GM23338 (cell line): ENCODE measurements around the gene MTOR. TPM values are rescaled to one million over a fixed set of nuclear protein-coding genes. Genes with fewer than 3 reads are reported as not detected.

Experiments
- ATAC-seq: fragments of 200-7000 bp; cut with Tn5 transposase; 3 replicates; pipeline ENCODE4 v1.9.1; 2020
- DNase-seq: peaks from one replicate; pipeline ENCODE4 v3.0.0-alpha.2; 2015; ENCODE audit warnings: low spot score
- H2AFZ ChIP-seq: fragments of 200-600 bp; sonication (generic); 2 replicates; pipeline ENCODE4 v1.8.0; 2016; ENCODE audit warnings: antibody characterized with exemption, mild to moderate bottlenecking, moderate library complexity
- H3F3A ChIP-seq: fragments of 200-600 bp; sonication (generic); replicated peaks from 2 replicates; pipeline ENCODE4 v1.8.0; 2017; ENCODE audit warnings: antibody characterized with exemption, mixed run types, low read depth
- H3K27ac ChIP-seq: fragments of 200-600 bp; sonication (generic); 2 replicates; pipeline ENCODE4 v1.6.1; 2016; ENCODE audit warnings: low read depth
- H3K27me3 ChIP-seq: fragments of 200-600 bp; sonication (generic); 2 replicates; pipeline ENCODE4 v1.8.0; 2016; ENCODE audit warnings: mild to moderate bottlenecking, mixed run types, moderate library complexity; ENCODE audit not compliant: insufficient read depth
- H3K36me3 ChIP-seq: fragments of 200-600 bp; sonication (generic); 2 replicates; pipeline ENCODE4 v1.8.0; 2016; ENCODE audit warnings: mild to moderate bottlenecking; ENCODE audit not compliant: insufficient read depth
- H3K4me1 ChIP-seq: fragments of 200-600 bp; sonication (generic); 2 replicates; pipeline ENCODE4 v1.8.0; 2016; ENCODE audit warnings: mild to moderate bottlenecking, moderate library complexity; ENCODE audit not compliant: insufficient read depth
- H3K4me2 ChIP-seq: fragments of 200-600 bp; sonication (generic); 2 replicates; pipeline ENCODE4 v1.7.1; 2017; ENCODE audit warnings: mixed run types
- H3K4me3 ChIP-seq: fragments of 200-600 bp; sonication (generic); 2 replicates; pipeline ENCODE4 v1.6.1; 2016; ENCODE audit warnings: mixed run types
- H3K79me2 ChIP-seq: fragments of 200-600 bp; sonication (generic); replicated peaks from 2 replicates; pipeline ENCODE4 v1.8.0; 2017; ENCODE audit warnings: mild to moderate bottlenecking; ENCODE audit not compliant: insufficient read depth
- H3K9me2 ChIP-seq: fragments of 200-600 bp; sonication (generic); 2 replicates; pipeline ENCODE4 v1.8.0; 2017; ENCODE audit not compliant: insufficient read depth
- H4K20me1 ChIP-seq: fragments of 200-600 bp; sonication (generic); replicated peaks from 2 replicates; pipeline ENCODE4 v1.8.0; 2017; ENCODE audit warnings: mild to moderate bottlenecking; ENCODE audit not compliant: insufficient read depth
- H3K27ac Mint-ChIP-seq: 2 replicates; pipeline ENCODE4 v1.8.0; 2020; ENCODE audit warnings: inconsistent platforms, mild to moderate bottlenecking, moderate library complexity, mixed read lengths
- H3K27me3 Mint-ChIP-seq: 3 replicates; pipeline ENCODE4 v1.8.0; 2022; ENCODE audit warnings: low read depth, mild to moderate bottlenecking, moderate library complexity, mixed read lengths, inconsistent platforms; ENCODE audit not compliant: insufficient read depth, poor library complexity
- H3K36me3 Mint-ChIP-seq: 3 replicates; pipeline ENCODE4 v1.8.0; 2021; ENCODE audit warnings: low read depth, mild to moderate bottlenecking, inconsistent platforms, moderate library complexity, mixed read lengths
- H3K4me1 Mint-ChIP-seq: 3 replicates; pipeline ENCODE4 v1.8.0; 2020; ENCODE audit warnings: mild to moderate bottlenecking, inconsistent platforms, mixed read lengths
- H3K4me3 Mint-ChIP-seq: 3 replicates; pipeline ENCODE4 v1.8.0; 2021; ENCODE audit warnings: moderate library complexity, mild to moderate bottlenecking, inconsistent platforms, mixed read lengths
- H3K9me3 Mint-ChIP-seq: 3 replicates; pipeline ENCODE4 v1.8.0; 2020; ENCODE audit warnings: moderate library complexity, mild to moderate bottlenecking, inconsistent platforms, mixed read lengths
- CREB1 ChIP-seq: fragments of 250-450 bp; sonication (Bioruptor Pico); IDR thresholded peaks from 2 replicates; pipeline ENCODE4 v1.5.0; 2020; ENCODE audit warnings: low read depth, mild to moderate bottlenecking, moderate library complexity
- EZH2 ChIP-seq: fragments of 200-600 bp; sonication (generic); IDR thresholded peaks from one replicate; pipeline ENCODE4 v1.8.0; 2017; ENCODE audit warnings: antibody characterized with exemption, mild to moderate bottlenecking, low read depth; ENCODE audit not compliant: unreplicated experiment
- EZH2phosphoT487 ChIP-seq: fragments of 200-600 bp; sonication (generic); IDR thresholded peaks from one replicate; pipeline ENCODE4 v1.8.1; 2018; ENCODE audit warnings: antibody characterized with exemption; ENCODE audit not compliant: unreplicated experiment
- JUNB ChIP-seq: IDR thresholded peaks from one replicate; pipeline ENCODE4 v1.6.1; 2016; ENCODE audit warnings: antibody characterized with exemption; ENCODE audit not compliant: unreplicated experiment
- NANOG ChIP-seq: IDR thresholded peaks from 2 replicates; pipeline ENCODE4 v1.6.1; 2016; ENCODE audit warnings: antibody characterized with exemption, borderline replicate concordance
- POLR2AphosphoS5 ChIP-seq: IDR thresholded peaks from 2 replicates; pipeline ENCODE4 v1.6.1; 2016; ENCODE audit warnings: antibody characterized with exemption, low read depth
- STAT1 ChIP-seq: IDR thresholded peaks from one replicate; pipeline ENCODE4 v1.6.1; 2016; ENCODE audit warnings: antibody characterized with exemption; ENCODE audit not compliant: unreplicated experiment
- ZNF114 ChIP-seq: fragments of 250-450 bp; sonication (Bioruptor Pico); IDR thresholded peaks from 2 replicates; pipeline ENCODE4 v1.5.0; 2020; ENCODE audit warnings: mild to moderate bottlenecking, moderate library complexity
- ZNF331 ChIP-seq: fragments of 250-450 bp; sonication (Bioruptor Pico); IDR thresholded peaks from 2 replicates; pipeline ENCODE4 v1.5.0; 2020; ENCODE audit warnings: low read depth, mild to moderate bottlenecking, moderate library complexity
- ZNF462 ChIP-seq: fragments of 250-450 bp; sonication (Bioruptor Pico); IDR thresholded peaks from 2 replicates; pipeline ENCODE4 v1.5.0; 2020; ENCODE audit warnings: mild to moderate bottlenecking, moderate library complexity
- polyA plus RNA-seq: library from polyadenylated mRNA; unstranded; fragments of >200 nt; fragmentation: Nextera tagmentation; extraction: Ambion mirVana; gene quantifications from 2 replicates; pipeline ENCODE4 v1.2.1, GENCODE V29; 2016
- total RNA-seq: library from RNA; depleted of rRNA; stranded (reverse); fragments of >200 nt; shearing (Covaris generic); gene quantifications from 2 replicates; pipeline ENCODE4 v1.2.3, GENCODE V29; 2014
- TF ChIP-seq, protein P1 (sequence below), 2 experiments: fragments of 200-600 bp in 1 of 2; sonication (generic) in 1 of 2; conservative IDR thresholded peaks; 2 replicates each; pipeline versions ENCODE4 v1.5.1 to v1.6.1; 2016 to 2017; ENCODE audit warnings: antibody characterized with exemption in 2 of 2, low read depth in 2 of 2, mild to moderate bottlenecking in 2 of 2, moderate library complexity in 1 of 2
- TF ChIP-seq, protein P2 (sequence below): IDR thresholded peaks from one replicate; pipeline ENCODE4 v1.6.1; 2018; ENCODE audit warnings: antibody characterized with exemption; ENCODE audit not compliant: unreplicated experiment
- TF ChIP-seq, protein P3 (sequence below): IDR thresholded peaks from 2 replicates; pipeline ENCODE4 v1.6.1; 2016; ENCODE audit warnings: antibody characterized with exemption

MTOR gene
- total and polyA plus RNA-seq, 2 experiments from 2014 or later = 22.8 to 98.0 TPM

DNA sequence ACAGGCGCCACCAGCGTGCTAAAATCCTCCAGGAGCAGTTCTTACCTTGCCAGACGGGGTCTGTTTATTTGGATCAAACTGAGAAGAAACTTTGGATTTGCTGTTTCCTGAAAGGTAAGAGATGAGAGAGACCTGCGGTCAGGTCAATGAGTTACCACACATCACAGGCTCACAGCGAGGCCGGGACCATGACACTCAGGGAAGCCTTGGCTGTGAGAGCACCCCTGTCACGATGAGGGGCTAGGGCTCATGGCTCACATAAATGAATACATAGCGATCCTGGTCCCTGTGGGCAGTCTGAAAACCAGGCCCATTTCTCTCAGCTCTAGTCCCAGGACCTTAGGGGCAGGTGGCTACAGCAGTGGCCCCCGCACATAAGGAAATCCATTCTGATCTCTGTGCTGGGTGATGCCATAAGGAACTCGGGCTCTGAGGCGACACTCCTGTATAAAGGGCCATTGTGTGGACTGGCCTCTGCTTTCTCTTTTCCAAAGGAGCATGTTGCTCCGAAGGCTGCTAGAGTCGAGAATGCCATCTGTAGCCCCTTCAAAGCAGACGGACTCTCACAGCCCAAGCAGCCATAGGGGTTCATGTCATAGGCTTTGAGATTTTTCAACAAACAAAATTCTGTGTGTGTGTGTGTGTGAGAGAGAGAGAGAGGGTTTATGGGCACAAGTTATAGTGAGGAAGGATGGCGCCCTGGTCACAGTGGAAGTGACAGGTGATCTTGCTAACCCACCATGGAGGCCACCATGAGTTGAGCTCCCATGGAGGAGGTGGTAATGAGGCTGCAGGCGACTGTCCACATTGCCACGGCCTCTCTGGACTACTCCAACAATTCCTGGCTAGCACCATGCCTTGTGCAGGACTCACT is 193.5 kb downstream of the MTOR start:
- Histone ChIP-seq H3K9me2 (no peaks in the 10 kb centered on the region), H3K27me3 (no peaks in the 10 kb centered on the region), H3K4me3 (no peak overlapping the region), H3F3A (peaks cover 17% of the 10 kb centered on the region), H3K4me2 (no peak overlapping the region), H3K79me2 (no peaks in the 10 kb centered on the region), H4K20me1 (peaks cover 9% of the 10 kb centered on the region; the same call in 1 of the 2 replicates), H3K4me1 (no peaks in the 10 kb centered on the region), H3K27ac (no peak overlapping the region), H2AFZ (no peak overlapping the region), H3K36me3 (peaks cover 47% of the 10 kb centered on the region)
- ATAC-seq (no peak), DNase-seq (no peak)
- Mint-ChIP-seq H3K4me3 (no peak overlapping the region), H3K4me1 (peaks cover 6% of the 10 kb centered on the region; the same call in 2 of the 3 replicates), H3K27ac (no peak overlapping the region), H3K36me3 (peaks cover 82% of the 10 kb centered on the region), H3K27me3 (peaks cover 4% of the 10 kb centered on the region), H3K9me3 (no peaks in the 10 kb centered on the region)
- TF ChIP-seq POLR2AphosphoS5 (no peak), NANOG (no peak), CREB1 (CRISPR knock-in tag) (no peak), STAT1 (no peak), JUNB (no peak), ZNF114 (CRISPR knock-in tag) (no peak), EZH2phosphoT487 (no peak), EZH2 (no peak), ZNF331 (CRISPR knock-in tag) (no peak), ZNF462 (CRISPR knock-in tag) (no peak)
- TF ChIP-seq, protein P1, sequence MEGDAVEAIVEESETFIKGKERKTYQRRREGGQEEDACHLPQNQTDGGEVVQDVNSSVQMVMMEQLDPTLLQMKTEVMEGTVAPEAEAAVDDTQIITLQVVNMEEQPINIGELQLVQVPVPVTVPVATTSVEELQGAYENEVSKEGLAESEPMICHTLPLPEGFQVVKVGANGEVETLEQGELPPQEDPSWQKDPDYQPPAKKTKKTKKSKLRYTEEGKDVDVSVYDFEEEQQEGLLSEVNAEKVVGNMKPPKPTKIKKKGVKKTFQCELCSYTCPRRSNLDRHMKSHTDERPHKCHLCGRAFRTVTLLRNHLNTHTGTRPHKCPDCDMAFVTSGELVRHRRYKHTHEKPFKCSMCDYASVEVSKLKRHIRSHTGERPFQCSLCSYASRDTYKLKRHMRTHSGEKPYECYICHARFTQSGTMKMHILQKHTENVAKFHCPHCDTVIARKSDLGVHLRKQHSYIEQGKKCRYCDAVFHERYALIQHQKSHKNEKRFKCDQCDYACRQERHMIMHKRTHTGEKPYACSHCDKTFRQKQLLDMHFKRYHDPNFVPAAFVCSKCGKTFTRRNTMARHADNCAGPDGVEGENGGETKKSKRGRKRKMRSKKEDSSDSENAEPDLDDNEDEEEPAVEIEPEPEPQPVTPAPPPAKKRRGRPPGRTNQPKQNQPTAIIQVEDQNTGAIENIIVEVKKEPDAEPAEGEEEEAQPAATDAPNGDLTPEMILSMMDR (conservative IDR thresholded peaks at IDR 0.05; ENCODE audit: low read depth in 2 of 2) = no peak
- TF ChIP-seq, protein P2, sequence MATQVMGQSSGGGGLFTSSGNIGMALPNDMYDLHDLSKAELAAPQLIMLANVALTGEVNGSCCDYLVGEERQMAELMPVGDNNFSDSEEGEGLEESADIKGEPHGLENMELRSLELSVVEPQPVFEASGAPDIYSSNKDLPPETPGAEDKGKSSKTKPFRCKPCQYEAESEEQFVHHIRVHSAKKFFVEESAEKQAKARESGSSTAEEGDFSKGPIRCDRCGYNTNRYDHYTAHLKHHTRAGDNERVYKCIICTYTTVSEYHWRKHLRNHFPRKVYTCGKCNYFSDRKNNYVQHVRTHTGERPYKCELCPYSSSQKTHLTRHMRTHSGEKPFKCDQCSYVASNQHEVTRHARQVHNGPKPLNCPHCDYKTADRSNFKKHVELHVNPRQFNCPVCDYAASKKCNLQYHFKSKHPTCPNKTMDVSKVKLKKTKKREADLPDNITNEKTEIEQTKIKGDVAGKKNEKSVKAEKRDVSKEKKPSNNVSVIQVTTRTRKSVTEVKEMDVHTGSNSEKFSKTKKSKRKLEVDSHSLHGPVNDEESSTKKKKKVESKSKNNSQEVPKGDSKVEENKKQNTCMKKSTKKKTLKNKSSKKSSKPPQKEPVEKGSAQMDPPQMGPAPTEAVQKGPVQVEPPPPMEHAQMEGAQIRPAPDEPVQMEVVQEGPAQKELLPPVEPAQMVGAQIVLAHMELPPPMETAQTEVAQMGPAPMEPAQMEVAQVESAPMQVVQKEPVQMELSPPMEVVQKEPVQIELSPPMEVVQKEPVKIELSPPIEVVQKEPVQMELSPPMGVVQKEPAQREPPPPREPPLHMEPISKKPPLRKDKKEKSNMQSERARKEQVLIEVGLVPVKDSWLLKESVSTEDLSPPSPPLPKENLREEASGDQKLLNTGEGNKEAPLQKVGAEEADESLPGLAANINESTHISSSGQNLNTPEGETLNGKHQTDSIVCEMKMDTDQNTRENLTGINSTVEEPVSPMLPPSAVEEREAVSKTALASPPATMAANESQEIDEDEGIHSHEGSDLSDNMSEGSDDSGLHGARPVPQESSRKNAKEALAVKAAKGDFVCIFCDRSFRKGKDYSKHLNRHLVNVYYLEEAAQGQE = no peak
- TF ChIP-seq, protein P3, sequence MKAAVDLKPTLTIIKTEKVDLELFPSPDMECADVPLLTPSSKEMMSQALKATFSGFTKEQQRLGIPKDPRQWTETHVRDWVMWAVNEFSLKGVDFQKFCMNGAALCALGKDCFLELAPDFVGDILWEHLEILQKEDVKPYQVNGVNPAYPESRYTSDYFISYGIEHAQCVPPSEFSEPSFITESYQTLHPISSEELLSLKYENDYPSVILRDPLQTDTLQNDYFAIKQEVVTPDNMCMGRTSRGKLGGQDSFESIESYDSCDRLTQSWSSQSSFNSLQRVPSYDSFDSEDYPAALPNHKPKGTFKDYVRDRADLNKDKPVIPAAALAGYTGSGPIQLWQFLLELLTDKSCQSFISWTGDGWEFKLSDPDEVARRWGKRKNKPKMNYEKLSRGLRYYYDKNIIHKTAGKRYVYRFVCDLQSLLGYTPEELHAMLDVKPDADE = no peak
